HL-60/S4 treated with phorbol 12-myristate 13-acetate at 8.2 ng/mL for 4 days and 3 days (cell line): ENCODE data around the gene CEMIP.

Experiments used
- in situ Hi-C: fragments of 300-500 bp; cut with MboI; formaldehyde crosslinking; loops from 2 replicates; pipeline ENCODE4 v1.15.0; 2022; ENCODE audit warnings: low sequenced_read_pairs

CEMIP gene

DNA sequence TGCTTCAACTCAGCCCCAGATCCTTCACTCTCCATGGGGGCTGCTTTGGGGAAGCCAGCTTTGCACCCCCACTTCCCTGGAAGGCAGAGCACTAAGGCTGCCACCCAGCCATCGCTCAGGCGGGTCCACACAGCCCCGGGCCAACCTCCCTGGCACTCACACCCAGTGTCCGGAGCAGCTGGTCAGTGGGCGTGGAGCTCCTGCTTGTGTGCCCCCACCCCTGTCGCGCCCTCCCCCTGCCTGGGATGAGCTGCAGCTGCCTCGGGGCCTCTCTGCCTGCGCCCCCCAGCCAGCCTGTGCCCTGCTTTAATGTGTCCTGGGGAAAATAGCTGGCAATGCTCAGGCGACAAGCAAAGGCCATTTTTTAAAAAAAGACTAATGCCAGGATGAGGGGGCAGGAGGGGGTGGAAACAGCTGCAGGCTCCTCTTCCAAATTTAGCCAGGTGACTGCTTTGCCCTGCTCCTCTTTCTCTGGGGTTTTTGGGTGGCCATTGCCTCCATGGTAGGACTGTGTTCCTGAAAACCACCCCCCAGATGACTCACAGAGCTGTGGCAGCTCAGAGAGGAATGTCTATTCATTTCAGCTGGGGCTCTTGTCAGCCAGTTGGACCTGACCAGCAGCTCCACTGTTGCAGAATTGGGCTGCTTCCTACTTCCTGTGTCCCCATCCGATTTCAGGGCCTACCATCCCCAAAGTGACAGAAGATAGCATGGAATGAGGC is 65.0 kb downstream of the CEMIP start:
- in situ Hi-C loops, result no loop called here

DNA sequence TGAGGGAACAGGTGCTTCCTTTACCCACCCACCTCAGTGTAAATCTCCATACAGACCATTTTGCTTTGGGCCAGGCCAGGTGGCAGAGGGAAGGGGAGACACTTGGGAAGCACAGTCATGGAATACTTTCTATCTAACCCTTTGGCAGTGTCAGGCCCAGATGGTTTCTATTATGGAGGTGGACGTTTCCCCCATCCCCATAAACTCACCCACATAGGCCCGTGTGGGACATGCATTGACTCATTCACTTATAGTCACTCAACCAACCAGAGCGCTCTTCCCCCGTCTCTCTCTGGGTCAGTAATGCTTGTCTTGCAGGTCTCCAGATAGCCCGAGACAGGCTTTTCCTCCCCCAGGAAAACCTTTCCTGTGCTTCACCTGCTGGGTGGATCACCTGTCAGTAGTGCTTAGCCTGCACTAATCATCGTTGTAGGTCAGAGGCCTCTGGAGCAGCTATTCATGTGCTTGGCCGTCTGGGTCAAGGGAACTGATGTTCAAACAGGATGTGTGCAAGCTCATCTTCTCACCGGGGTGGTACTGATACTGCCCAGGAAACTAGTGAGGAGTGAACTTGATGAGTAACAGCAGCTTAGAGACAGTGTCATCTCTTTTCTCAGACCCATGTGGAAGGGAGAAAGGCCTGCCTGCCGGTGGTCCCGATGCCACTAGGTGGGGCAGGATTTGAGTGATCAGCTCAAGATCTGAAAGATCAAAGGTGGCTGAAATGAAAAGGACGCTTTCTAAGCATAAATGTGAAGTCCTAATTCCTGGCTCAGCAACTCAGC is 67.1 kb downstream of the CEMIP start:
- in situ Hi-C loops, result no loop called here

DNA sequence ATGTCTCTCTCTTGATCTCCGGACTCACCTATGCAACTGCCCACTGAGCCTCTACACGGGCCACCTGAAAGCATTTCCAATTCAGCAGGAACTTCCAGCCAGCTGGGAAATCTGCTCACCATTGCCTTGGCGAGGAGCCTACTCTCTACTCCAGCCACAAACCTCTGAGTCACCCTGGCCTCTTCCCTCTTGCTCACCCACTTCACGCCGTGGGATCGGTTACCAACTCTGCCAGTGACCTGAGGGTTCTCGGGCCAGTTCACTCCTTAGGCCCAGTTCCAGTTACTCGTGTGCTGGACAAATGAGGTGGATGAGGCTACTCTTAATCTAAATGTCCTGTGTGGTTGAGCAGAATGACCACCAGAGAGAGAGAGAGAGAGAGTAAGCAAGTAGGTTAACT is 70.1 kb downstream of the CEMIP start:
- in situ Hi-C loops, result no loop called here

DNA sequence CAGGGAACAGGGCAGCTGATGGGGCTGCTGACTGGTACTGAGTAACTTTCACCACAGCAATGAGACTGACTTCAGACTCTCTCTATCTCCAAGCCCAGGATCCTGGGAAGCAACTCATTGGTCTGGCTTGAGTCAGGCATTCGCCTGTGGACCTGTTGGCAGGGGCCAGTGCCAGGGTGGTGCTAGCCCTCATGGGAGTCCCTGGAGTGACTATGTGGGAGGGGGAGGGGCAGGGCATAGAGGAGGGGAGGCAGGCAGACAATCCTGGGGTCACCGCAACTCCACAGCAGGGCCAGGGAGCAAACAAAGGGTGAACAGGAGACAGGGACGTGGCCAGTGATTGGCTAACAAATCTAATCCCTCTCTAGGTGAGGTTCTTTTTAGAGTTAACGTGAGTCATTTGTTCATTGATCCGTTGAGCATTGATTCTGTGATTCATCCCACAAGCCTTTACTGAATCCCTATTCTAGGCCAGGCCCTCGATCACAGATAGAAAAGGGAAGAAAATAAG is 71.8 kb downstream of the CEMIP start:
- in situ Hi-C loops, result no loop called here

DNA sequence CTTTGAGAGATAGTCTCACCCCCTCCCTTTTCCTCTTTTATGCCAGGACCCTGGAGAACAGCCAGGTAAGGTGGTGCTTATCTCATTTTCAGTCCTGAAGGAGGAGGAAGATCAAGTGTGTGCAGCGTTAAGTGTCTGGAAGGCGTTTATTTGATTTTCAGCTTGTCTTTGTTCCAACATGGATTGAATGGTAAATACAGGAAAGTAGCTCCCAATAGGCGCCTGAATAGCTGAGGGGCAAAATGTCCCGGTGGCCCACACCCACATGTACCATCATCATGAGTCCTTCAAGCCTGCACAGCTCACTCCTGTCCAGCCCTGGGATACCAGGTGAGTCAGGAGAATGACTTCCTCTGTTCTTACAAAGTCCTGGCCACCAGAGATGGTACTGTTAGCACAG is 73.5 kb downstream of the CEMIP start:
- in situ Hi-C loops, result no loop called here

DNA sequence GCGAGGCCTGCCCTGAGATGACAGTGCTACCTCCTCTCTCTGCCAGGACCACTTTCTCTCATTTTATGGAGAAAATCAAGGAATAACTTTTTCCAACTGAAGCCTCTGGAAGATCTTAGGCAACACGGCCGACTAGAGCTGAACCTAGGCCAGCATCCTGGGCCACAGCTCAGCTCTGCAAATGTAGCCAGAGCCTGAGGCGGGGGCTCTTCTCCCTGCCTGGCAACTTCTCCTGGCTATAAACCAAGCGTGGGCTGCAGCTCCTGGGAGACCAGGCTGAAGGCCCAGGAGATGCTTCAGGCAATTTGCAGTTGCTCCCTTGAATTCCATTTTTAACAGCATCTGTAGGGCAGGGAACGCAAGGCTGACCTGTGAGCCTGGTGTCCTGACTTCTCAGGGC is 74.9 kb downstream of the CEMIP start:
- in situ Hi-C loops, result no loop called here

DNA sequence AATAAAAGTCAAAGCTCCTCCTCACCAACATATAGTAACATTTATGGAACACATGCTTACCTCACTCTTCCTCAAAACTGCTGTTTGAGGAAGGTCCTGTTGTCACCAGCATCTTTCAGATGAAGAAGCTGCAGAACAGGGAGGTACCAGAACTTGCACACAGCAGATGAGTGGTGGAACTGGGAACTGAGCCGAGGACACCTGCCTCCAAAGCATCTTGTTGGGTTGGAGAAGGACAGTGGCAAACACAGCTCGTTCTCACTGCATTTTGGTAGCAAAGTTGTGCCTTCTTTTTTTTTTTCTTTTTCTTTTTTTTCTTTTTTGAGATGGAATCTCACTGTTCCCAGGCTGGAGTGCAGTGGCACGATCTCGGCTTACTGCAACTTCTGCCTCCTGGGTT is 76.0 kb downstream of the CEMIP start:
- in situ Hi-C loops, result no loop called here

DNA sequence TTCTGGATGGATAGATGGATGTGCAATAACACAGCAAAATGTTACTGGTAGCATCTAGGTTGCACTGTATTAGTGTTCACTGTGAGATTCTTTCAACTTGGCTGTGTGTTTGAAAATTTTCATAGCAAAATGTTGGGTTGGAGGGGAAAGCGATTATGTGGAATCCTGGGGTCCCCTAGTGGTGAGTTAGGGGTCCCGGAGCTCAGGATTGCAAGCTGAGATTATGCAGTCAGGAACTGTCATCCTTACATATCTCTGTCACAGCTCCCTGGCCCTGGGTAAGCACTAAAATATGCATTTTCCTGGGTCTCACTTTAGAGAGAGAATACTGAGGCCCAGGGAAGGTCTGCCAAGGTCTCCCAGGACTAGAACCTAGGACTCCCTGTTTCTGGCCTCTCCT is 77.2 kb downstream of the CEMIP start:
- in situ Hi-C loops, result no loop called here

DNA sequence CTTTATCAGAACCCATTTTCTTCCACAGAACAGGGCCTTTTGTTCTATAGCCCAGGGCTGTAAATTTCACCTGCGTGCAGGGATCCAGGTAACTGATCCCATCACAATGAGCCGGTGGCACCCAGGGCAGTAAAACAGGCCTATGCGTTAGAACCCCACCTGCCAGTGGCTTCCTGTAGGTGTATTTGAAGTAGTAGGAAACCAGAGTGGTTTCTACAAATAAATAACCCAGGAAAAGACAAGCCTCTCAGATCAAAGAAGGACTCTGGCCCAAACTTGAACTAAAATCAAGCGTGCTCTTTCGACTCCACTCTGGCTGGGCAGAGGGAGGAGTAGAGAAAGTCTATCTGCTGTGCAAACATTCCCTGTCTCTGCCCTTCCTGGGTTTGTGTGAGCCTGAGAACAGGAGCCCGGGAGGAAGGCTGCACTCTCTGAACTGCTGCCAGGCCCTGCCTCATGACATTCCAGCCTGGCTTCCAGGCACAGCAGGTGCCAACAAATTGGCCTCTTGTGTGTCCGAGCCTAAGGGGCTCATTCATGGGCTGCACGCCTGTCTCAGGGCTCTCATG is 77.7 kb downstream of the CEMIP start:
- in situ Hi-C loops, result no loop called here

DNA sequence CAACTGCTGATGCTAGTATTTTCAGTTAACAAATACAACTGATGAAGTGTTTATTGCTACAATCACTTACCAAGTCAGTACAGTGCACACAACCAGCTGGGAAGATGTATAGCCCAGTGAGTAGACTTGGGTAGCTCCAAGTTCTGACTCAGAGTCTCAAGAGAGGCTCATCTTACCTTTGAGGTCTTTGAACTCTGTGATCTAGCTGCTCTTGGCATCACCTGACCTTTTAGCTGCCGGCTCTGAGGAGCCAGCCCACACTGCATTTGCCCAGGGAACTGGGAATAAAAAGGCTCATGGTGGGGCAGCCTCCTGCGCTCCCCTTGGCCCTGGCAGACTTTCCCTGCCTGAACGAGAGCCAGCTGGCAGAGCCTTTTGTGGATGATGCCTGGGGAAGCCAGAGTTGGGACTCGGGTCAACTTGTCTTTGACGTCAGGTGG is 82.6 kb downstream of the CEMIP start:
- in situ Hi-C loops, result no loop called here

DNA sequence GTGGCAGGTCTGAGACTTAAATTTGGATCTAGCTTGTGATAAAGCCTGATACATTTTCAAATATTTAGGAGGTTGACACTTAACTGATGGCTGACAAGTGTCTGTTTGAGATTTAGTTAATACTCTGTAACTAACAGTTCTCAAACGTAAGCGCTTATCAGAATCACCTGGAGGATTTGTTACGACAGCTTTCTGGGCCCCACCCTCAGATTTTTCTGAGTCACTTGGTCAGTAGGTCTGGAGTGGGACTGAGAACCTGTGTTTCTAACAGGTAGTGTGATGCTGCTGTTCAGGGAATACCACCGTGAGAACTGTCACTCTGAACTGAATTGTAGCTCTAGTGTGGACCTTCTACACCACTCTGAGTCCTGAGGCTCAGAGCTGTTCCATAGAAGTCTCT is 85.5 kb downstream of the CEMIP start:
- in situ Hi-C loops, result no loop called here

DNA sequence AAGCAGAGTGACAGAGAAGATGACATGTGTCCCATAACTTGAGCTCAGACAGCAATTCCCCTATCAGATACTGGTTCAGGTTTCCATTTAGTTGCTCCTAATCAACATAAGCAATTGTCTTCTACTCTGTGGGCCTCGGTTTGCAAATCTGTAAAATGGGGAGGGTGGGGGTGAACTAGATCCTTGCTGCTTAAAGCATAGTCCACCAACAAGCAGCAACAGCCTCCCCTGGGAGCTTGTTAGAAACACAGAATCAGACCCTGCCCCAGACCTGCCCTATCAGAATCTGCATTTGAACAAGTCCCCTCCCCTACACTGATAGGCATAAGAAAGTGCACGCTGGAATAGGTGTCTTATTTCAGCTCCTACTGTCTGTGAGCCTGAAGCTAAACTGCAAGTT is 87.8 kb downstream of the CEMIP start:
- in situ Hi-C loops, result no loop called here

DNA sequence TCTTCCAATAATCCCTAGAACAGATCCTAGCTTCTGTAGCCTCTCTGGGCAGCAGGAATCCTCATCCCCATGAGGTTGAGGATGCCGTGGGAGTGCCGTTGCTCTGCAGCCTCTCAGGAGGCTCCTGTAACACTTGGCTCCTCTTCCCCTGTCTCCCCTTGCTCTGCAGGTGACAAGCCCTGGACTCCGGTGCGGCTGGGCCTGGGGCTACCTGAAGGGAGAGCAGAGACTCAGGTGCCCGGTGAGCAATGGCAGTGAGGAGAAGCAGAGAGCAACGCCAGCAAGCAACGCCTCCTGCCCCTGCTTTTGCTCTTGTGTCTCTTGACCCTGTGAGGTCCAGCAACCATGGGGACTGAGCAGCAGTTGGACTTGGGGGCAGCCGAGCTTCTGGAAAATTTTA is 91.2 kb downstream of the CEMIP start:
- in situ Hi-C loops, result no loop called here

DNA sequence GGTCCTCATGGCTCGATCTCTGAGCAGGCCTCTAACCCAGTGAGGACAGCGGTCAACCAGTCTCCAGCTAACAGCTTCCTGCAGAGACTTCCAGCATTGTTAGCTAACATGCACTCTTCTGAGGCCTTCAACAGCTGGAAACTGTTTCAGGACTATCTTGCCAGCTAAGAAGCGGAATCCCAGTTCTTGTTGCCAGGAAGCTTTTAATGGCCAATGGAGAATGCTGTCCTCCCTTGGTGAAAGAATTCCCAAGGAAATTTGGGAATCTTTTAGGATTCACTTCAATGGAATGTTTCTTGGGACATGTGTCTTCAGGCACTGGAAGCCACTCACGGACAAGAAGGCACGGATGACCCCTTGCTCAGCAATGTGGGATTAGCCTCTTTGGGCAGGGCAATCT is 91.7 kb downstream of the CEMIP start:
- in situ Hi-C loops, result no loop called here

DNA sequence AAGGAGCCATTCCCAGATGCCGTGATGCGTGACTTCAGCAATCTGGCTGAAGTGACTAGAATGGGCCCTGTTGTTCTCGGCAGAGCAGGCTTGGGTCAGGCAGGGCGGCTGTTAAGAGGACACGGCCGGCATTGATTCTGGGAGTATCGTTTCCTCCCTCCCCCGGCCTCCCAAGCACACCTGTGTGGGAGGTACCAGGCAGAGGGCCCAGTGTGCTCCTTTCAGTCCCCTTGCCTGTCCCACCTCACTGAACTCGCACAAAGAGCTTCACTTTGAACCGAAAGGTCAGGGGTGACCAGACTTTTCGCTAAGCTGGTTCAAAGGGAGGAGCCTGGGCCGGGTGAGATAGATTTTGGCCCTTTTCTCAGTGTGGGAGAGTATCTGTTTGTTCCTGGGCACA is 92.7 kb downstream of the CEMIP start:
- in situ Hi-C loops, result no loop called here

DNA sequence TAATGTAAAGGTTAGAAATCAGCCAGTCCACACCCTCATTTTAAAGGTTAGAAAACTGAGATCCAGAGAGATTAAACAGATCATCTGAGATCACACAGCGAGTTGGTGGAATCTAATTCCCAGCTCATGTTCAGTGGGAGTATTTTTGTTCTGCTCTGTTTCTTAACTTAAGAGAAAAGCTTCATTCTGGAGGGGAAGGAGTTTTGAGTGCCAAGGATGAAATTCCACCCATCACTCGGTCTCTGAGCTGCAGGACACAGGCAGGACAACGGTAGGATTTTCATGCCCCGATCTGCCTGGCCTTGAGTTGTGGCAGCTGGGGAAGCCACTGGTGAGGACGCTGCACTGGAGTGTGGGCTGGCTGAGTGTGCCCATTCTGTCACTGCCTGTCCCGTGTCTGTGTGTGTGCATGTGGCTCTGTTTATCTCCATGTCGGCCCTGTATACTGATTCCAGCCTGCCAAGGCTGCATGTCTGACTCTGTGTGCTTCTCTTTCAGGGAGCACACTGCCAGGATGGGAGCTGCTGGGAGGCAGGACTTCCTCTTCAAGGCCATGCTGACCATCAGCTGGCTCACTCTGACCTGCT is 94.3 kb downstream of the CEMIP start:
- in situ Hi-C loops, result no loop called here

DNA sequence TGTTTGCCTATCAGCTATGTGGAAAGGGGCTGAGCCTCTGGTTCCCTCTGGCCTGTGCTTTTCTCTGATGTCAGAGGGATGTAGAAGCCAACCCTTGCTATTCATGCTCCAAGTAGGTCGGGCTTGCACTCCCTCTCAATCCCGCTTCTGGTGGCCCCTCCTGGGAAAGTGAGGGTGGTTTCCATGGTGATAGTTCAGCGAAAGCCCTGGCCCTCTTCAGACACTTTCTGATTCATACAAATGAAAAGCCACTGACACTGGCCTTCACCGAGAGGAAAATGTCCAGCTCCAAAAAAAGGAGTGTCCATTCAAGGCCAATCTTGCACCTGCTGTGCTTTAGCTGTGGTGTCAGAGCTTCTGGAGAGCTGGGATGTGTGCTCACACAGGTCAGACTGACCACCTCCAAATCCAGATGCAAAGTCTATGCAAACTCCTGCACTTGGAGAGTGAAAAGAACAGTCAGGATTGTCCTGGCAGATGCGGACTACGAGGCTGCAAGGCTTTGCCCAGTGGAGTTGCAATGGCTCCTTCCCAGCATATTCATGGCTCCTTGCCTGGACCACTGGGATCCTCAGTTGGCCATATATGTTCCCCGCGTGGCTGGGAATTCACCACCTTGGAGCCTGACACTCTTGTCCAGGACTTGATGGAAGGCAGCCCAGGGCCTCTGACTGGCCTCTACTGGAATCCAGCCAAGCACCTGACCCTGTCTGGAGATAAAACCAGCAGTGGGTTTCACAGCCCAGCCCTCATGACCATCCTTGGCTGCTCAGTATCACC is 96.6 kb downstream of the CEMIP start:
- in situ Hi-C loops, result no loop called here

DNA sequence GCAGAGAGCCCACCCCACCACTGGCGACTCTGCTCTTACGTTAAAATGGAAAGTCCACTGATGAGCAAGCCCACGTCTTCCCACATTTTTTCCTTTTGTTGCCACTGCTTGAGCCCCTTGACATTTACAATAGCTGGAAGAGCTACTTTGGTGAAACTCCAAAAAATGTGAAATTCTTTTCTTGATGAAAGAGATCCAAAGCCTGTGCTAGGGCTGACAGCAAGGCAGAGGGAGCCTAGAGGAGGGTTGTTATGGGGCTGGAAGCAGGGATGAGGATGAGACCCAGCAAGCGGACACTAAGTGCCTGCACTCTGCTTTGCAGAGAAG is 97.1 kb downstream of the CEMIP start:
- in situ Hi-C loops, result no loop called here

DNA sequence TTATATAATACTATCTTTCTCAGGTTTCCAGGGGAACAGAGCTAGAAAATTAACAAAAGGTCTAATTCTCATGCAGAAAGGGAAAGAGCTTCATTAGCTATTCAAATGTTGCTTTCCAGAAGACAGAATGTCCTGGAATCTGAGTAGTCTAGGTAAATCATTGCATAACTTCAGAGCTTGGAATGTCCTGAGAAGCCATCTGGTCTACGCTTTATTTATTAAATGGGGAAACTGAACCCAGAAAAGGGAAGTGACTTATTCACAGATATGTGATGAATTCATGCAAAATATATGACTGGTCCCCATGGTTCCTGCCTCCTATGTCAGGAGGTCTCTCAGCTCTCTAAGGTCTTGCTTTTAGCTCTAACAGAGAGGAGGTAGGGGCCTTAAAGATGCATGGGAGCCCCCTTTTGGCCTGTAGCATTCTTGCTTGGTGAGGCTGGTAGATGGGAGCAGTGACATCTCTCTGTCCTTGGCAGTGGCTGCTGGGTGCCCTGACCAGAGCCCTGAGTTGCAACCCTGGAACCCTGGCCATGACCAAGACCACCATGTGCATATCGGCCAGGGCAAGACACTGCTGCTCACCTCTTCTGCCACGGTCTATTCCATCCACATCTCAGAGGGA is 99.2 kb downstream of the CEMIP start:
- in situ Hi-C loops, result no loop called here

DNA sequence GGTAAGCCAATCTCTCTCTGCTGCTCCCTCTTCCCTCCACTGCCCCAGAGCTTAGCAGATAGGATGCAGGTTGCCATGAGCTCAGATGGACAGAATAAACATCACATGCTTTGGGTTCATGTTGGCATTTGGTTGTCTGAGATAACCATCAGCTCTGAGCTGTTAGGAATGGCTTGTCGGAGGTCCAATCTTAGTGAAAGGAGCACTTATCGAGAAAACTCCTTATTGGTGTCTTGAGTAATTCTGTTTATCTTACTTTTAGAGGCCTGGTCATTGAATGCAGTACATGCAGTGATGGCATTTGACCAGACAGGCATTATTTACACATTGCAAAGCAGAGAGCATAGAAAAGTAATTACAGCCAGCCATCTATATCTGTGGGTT is 99.7 kb downstream of the CEMIP start:
- in situ Hi-C loops, result no loop called here

DNA sequence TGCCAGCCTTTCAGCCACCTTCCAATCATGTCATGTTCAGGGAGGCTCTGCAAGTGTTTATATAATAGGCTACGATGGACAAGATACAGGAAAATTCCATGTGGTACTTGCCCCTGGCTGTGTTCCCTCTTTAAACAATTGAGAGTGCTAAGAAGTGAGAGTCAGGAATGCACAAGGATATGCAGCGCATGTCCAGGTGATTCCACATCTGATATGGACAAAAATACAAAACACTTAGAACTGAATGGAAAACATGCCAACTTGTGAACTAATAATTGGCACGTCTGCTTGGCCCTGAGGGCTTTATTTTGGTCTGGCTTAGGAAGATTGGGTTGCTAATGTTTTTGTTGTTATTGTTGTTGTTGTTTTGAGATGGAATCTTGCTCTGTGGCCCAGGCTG is 100.9 kb downstream of the CEMIP start:
- in situ Hi-C loops, result no loop called here
